Measurements from ENCODE around the gene UPK3A.

UPK3A gene

DNA sequence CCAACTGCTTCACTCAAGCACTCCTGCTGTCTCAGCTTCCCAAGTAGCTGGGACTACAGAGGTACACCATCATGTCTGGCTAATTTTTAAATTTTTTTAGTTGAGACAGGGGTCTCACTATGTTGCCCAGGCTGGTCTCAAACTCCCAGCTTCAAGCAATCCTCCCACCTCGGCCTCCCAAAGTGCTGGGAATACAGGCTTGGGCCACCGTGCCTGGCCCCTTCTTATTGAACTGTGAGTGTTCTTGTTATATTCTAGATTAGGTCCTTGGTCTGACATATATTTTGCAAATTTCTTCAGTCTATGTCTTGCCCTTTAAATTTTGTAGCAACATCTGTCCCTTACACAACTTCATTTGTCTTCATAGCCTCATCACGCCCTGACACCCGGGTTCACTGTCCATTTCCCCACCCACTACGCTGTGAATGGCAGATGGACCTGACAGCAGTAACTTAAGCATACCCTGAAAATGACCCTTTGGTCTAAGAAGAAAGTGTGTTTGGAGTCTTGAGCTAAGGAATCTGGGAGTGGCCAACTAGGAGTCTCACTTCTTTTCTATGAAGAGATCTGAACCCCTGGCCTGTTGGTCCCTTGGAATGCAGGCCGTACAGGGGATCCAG lies 20.8 kb downstream of the UPK3A start:
- no peak overlapping the region for H3K4me3 ChIP-seq (IDR thresholded peaks at IDR 0.05; ENCODE audit: insufficient read depth, low read depth, low read length)

DNA sequence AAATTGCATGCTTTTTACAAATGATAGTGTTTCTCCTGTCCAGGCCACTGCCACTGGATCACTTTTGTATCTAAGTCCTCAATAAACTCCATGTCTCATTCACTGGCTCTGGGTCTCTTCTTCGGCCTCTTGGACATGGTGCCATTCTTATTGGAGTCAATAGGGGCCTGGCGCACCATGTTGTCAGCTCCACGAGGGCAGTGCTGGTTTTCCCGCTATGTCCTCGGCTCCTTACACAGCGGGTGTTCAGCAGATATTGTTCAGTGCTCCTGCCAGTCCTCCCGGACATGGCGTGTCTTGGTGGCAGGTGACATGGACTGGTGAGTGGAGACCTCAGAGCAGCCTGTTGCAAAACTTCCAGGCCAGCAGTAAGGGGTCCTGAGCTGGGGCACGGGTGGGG lies 21.4 kb downstream of the UPK3A start:
- Histone ChIP-seq H3K4me2 (no peak overlapping the region), H3K9ac (no peak overlapping the region), H3K27ac (no peak overlapping the region), H3K79me2 (ENCODE audit: insufficient read depth, low read depth) (peaks cover 11% of the 10 kb centered on the region), H2AFZ (ENCODE audit: low read depth) (no peak overlapping the region), H3K4me1 (ENCODE audit: low read depth, poor library complexity, severe bottlenecking) (peaks cover 10% of the 10 kb centered on the region), H4K20me1 (ENCODE audit: insufficient read depth) (no peaks in the 10 kb centered on the region), H3K4me3 (IDR thresholded peaks at IDR 0.05; ENCODE audit: insufficient read depth, low read depth, low read length) (no peak overlapping the region), H3K27me3 (ENCODE audit: insufficient read depth, low read depth) (no peaks in the 10 kb centered on the region; the same call in 1 of the 2 replicates), H3K36me3 (ENCODE audit: insufficient read depth) (no peaks in the 10 kb centered on the region)
- TF ChIP-seq CTCF (conservative IDR thresholded peaks at IDR 0.05; ENCODE audit: low read depth, low read length): no peak

More for the DNA sequence above, 20.8 kb downstream of the UPK3A start:
- Histone ChIP-seq H3K9ac (no peak overlapping the region), H3K4me1 (ENCODE audit: low read depth, poor library complexity, severe bottlenecking) (peaks cover 6% of the 10 kb centered on the region), H3K27me3 (ENCODE audit: insufficient read depth, low read depth) (no peaks in the 10 kb centered on the region; the same call in 1 of the 2 replicates), H2AFZ (ENCODE audit: low read depth) (no peak overlapping the region), H3K27ac (no peak overlapping the region), H3K4me2 (no peak overlapping the region), H4K20me1 (ENCODE audit: insufficient read depth) (no peaks in the 10 kb centered on the region), H3K36me3 (ENCODE audit: insufficient read depth) (no peaks in the 10 kb centered on the region), H3K79me2 (ENCODE audit: insufficient read depth, low read depth) (peaks cover 5% of the 10 kb centered on the region)
- TF ChIP-seq CTCF (conservative IDR thresholded peaks at IDR 0.05; ENCODE audit: low read depth, low read length): no peak

GRCh38 chr22:45308391-45308956 lies 23.7 kb downstream of the UPK3A start:
- Histone ChIP-seq H3K9ac (no peak overlapping the region), H3K4me3 (IDR thresholded peaks at IDR 0.05; ENCODE audit: insufficient read depth, low read depth, low read length) (no peak overlapping the region), H2AFZ (ENCODE audit: low read depth) (peak overlapping the region; percentile 95; the same call in 1 of the 2 replicates), H3K27ac (no peak overlapping the region), H3K36me3 (ENCODE audit: insufficient read depth) (no peaks in the 10 kb centered on the region), H4K20me1 (ENCODE audit: insufficient read depth) (no peaks in the 10 kb centered on the region), H3K4me2 (no peak overlapping the region), H3K27me3 (ENCODE audit: insufficient read depth, low read depth) (no peaks in the 10 kb centered on the region), H3K4me1 (ENCODE audit: low read depth, poor library complexity, severe bottlenecking) (peaks cover 14% of the 10 kb centered on the region), H3K79me2 (ENCODE audit: insufficient read depth, low read depth) (peaks cover 34% of the 10 kb centered on the region)
- TF ChIP-seq CTCF (conservative IDR thresholded peaks at IDR 0.05; ENCODE audit: low read depth, low read length): no peak

GRCh38 chr22:45308957-45309421 lies 24.2 kb downstream of the UPK3A start:
- Histone ChIP-seq H3K27ac (no peak overlapping the region), H3K79me2 (ENCODE audit: insufficient read depth, low read depth) (peaks cover 38% of the 10 kb centered on the region), H2AFZ (ENCODE audit: low read depth) (peak overlapping the region; percentile 95), H3K4me3 (IDR thresholded peaks at IDR 0.05; ENCODE audit: insufficient read depth, low read depth, low read length) (no peak overlapping the region), H3K27me3 (ENCODE audit: insufficient read depth, low read depth) (no peaks in the 10 kb centered on the region), H3K4me1 (ENCODE audit: low read depth, poor library complexity, severe bottlenecking) (peaks cover 15% of the 10 kb centered on the region), H3K4me2 (peak overlapping the region; percentile 68), H4K20me1 (ENCODE audit: insufficient read depth) (no peaks in the 10 kb centered on the region), H3K9ac (peak overlapping the region; percentile 30; the same call in 1 of the 2 replicates), H3K36me3 (ENCODE audit: insufficient read depth) (no peaks in the 10 kb centered on the region)
- no peak for TF ChIP-seq CTCF (conservative IDR thresholded peaks at IDR 0.05; ENCODE audit: low read depth, low read length)
